GM12864 (cell line): Measurements from ENCODE around the gene UBE2L3.

ENCODE experiments used
- DNase-seq: peaks from one replicate; pipeline ENCODE4 v3.0.0-alpha.2; 2011; ENCODE audit warnings: low read depth
- H3K4me3 ChIP-seq: 2 replicates; pipeline ENCODE4 v1.5.1; 2011; ENCODE audit warnings: mild to moderate bottlenecking, low read depth, low read length, control low read depth
- CTCF ChIP-seq: IDR thresholded peaks from 2 replicates; pipeline ENCODE4 v1.5.1; 2011; ENCODE audit warnings: low read depth, mild to moderate bottlenecking, moderate library complexity, low read length, control low read depth, inconsistent platforms; ENCODE audit errors: missing control alignments

The UBE2L3 gene

GRCh38 chr22:21622011-21622918, 54.8 kb downstream of the UBE2L3 start:
- H3K4me3 ChIP-seq: no peak overlapping the region
- no peak for TF ChIP-seq CTCF
- DNase-seq: no peak

GRCh38 chr22:21622919-21623647, 55.6 kb downstream of the UBE2L3 start:
- no peak overlapping the region for H3K4me3 ChIP-seq

GRCh38 chr22:21623648-21623970, 56.1 kb downstream of the UBE2L3 start:
- DNase-seq: no peak
- no peak overlapping the region for H3K4me3 ChIP-seq
- no peak for TF ChIP-seq CTCF

More at GRCh38 chr22:21622919-21623647, 55.6 kb downstream of the UBE2L3 start:
- TF ChIP-seq CTCF: no peak
- no peak for DNase-seq

GRCh38 chr22:21624120-21624879, 56.8 kb downstream of the UBE2L3 start:
- no peak for DNase-seq
- H3K4me3 ChIP-seq: no peak overlapping the region
- TF ChIP-seq CTCF: peak; percentile 56

GRCh38 chr22:21624880-21625791, 57.6 kb downstream of the UBE2L3 start:
- H3K4me3 ChIP-seq: no peak overlapping the region
- DNase-seq: no peak
- TF ChIP-seq CTCF: no peak

- no peak for TF ChIP-seq CTCF
- DNase-seq: no peak
These were observed 58.7 kb downstream of the UBE2L3 start for GRCh38 chr22:21626073-21626734.

More at GRCh38 chr22:21626073-21626734, 58.7 kb downstream of the UBE2L3 start:
- H3K4me3 ChIP-seq: no peak overlapping the region
